Activated T-cell treated with anti-CD3 and anti-CD28 coated beads, Interleukin-2, amount 50 U/mL, for 72 hours (primary cell): ENCODE data around the gene CTPS1. TPM values are rescaled to one million over a fixed set of nuclear protein-coding genes. Genes with fewer than 3 reads are reported as not detected.
A peak's percentile ranks its signal among the peaks of the same experiment; 100 is the strongest.

Experiments
- ATAC-seq, 2 donors: fragments of 150-1000 bp; cut with Tn5 transposase; replicated peaks in 1 of 2; 2 replicates each; pipeline ENCODE4 v1.10.0; 2021; ENCODE audit warnings: moderate library complexity in 2 of 2, mild to moderate bottlenecking in 1 of 2
- DNase-seq, 2 donors: peaks; one replicate each; pipeline ENCODE4 v3.0.0; 2021 to 2022; ENCODE audit warnings: mixed read lengths in 1 of 2
- H3K27ac Mint-ChIP-seq: one replicate; pipeline ENCODE4 v1.8.0; 2022; ENCODE audit warnings: mild to moderate bottlenecking, moderate library complexity, mixed read lengths
- H3K27me3 Mint-ChIP-seq: one replicate; pipeline ENCODE4 v1.8.0; 2022; ENCODE audit warnings: low read depth, mixed read lengths
- H3K36me3 Mint-ChIP-seq, 2 donors: one replicate each; pipeline ENCODE4 v1.8.0; 2022; ENCODE audit warnings: mixed read lengths in 2 of 2, mild to moderate bottlenecking in 1 of 2; ENCODE audit not compliant: insufficient read depth in 2 of 2
- H3K4me1 Mint-ChIP-seq: one replicate; pipeline ENCODE4 v1.8.0; 2022; ENCODE audit warnings: low read depth, mixed read lengths
- H3K4me3 Mint-ChIP-seq, 2 donors: one replicate each; pipeline ENCODE4 v1.8.0; 2022; ENCODE audit warnings: mild to moderate bottlenecking in 2 of 2, mixed read lengths in 2 of 2, moderate library complexity in 2 of 2
- H3K9me3 Mint-ChIP-seq, 2 donors: one replicate each; pipeline ENCODE4 v1.8.0; 2022; ENCODE audit warnings: mixed read lengths in 2 of 2
- total RNA-seq, 2 donors: library from RNA; stranded (reverse); gene quantifications; one replicate each; pipeline ENCODE4 v1.2.3, GENCODE V29; 2022

The CTPS1 gene
- total RNA-seq, 2 donors from 2014 or later: 47.9 to 49.6 TPM

GRCh38 chr1:40987439-40988276 lies 8.2 kb downstream of the CTPS1 start:
- no peak overlapping the region for H3K4me3 Mint-ChIP-seq
- ATAC-seq (no peak), DNase-seq (no peak)
- H3K27me3 Mint-ChIP-seq: no peaks in the 10 kb centered on the region
- peaks cover 19 to 67% of the 10 kb centered on the region in 2 donors for H3K36me3 Mint-ChIP-seq
- peaks cover 38% of the 10 kb centered on the region for H3K4me1 Mint-ChIP-seq
- H3K27ac Mint-ChIP-seq: no peak overlapping the region
- no peaks in the 10 kb centered on the region for H3K9me3 Mint-ChIP-seq

DNA sequence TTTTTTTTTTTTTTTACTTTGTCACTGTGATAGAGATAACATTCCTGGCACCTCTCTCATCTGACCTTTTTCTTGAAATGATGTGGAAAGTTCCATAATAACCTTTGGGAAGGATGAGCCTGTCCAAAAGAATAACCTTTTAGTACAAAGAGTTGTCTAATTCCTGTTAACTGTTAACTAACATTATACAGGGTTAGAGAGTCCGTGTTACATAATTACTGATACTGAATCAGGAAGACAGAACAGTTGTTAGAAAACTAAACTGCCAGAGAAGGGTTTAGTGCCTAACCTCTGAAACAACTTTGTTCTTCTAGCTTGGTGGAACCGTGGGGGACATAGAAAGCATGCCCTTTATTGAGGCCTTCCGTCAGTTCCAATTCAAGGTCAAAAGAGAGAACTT lies 8.8 kb downstream of the CTPS1 start:
- peaks cover 19 to 66% of the 10 kb centered on the region in 2 donors for H3K36me3 Mint-ChIP-seq
- no peak overlapping the region for H3K4me3 Mint-ChIP-seq
- no peak for DNase-seq
- peaks cover 32% of the 10 kb centered on the region for H3K4me1 Mint-ChIP-seq
- no peaks in the 10 kb centered on the region for H3K27me3 Mint-ChIP-seq
- no peak overlapping the region for H3K27ac Mint-ChIP-seq
- H3K9me3 Mint-ChIP-seq: no peaks in the 10 kb centered on the region
- ATAC-seq: no peak

DNA sequence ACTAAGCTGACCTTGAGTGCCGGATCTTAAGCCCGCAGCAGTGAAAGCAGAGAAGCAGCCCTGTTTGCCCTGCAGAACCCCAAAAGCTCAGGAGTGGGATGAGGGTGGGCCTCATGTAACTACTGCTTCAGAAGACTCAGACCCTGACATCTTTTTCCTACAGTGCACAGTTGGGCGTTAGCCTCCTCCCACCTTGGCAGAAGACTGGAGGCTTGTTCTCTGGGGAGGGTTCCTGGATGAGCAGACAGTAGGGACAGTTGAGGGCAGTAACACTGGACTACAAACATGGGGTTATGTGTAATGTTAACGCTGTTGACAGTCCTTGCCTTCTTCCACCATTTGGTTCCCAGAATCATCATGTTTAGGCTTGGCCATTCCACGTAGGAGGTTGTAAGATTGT lies 9.6 kb downstream of the CTPS1 start:
- DNase-seq: no peak
- Mint-ChIP-seq H3K4me3 (no peak overlapping the region), H3K27ac (no peak overlapping the region)

DNA sequence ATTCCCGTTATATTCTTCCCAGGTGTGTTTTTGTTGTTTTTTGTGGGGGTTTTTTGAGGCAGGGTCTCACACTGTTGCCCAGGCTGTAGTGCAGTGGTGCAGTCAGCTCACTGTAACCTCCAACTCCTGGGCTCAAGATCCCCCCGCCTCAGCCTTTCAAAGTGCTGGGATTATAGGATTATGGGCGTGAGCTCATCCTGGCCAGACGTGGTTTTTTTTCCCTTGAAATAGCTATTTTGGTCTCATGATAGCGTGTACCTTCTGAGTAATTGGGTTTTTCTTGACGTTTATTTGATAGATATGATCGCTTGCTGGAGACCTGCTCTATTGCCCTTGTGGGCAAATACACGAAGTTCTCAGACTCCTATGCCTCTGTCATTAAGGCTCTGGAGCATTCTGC lies 17.6 kb downstream of the CTPS1 start:
- Mint-ChIP-seq H3K4me1 (peaks cover 8% of the 10 kb centered on the region), H3K9me3 (no peaks in the 10 kb centered on the region), H3K36me3 (peaks cover 10 to 47% of the 10 kb centered on the region in 2 donors), H3K4me3 (no peak overlapping the region), H3K27me3 (no peaks in the 10 kb centered on the region), H3K27ac (no peak overlapping the region)
- ATAC-seq: no peak
- DNase-seq: no peak

More for the DNA sequence above, 9.6 kb downstream of the CTPS1 start:
- no peaks in the 10 kb centered on the region for H3K9me3 Mint-ChIP-seq
- no peaks in the 10 kb centered on the region for H3K27me3 Mint-ChIP-seq
- peaks cover 15 to 65% of the 10 kb centered on the region in 2 donors for H3K36me3 Mint-ChIP-seq
- no peak for ATAC-seq
- peaks cover 24% of the 10 kb centered on the region for H3K4me1 Mint-ChIP-seq

- DNase-seq (no peak), ATAC-seq (no peak)
- Mint-ChIP-seq H3K27me3 (no peaks in the 10 kb centered on the region), H3K9me3 (no peaks in the 10 kb centered on the region), H3K36me3 (peaks cover 9 to 44% of the 10 kb centered on the region in 2 donors), H3K4me3 (no peak overlapping the region), H3K4me1 (peaks cover 24% of the 10 kb centered on the region), H3K27ac (no peak overlapping the region)
Observed at GRCh38 chr1:40998668-40999067, 19.2 kb downstream of the CTPS1 start.

- ATAC-seq (peak in 1 of 2 donors; percentile 12), DNase-seq (no peak)
- Mint-ChIP-seq H3K27me3 (no peaks in the 10 kb centered on the region), H3K9me3 (no peaks in the 10 kb centered on the region), H3K4me1 (peaks cover 22% of the 10 kb centered on the region), H3K4me3 (no peak overlapping the region), H3K36me3 (peaks cover 13 to 39% of the 10 kb centered on the region in 2 donors), H3K27ac (no peak overlapping the region)
Observed at GRCh38 chr1:41003127-41003639, 23.7 kb downstream of the CTPS1 start.

GRCh38 chr1:41003640-41004220 lies 24.2 kb downstream of the CTPS1 start:
- H3K36me3 Mint-ChIP-seq: peaks cover 11 to 41% of the 10 kb centered on the region in 2 donors
- H3K27me3 Mint-ChIP-seq: no peaks in the 10 kb centered on the region
- H3K9me3 Mint-ChIP-seq: no peaks in the 10 kb centered on the region
- H3K27ac Mint-ChIP-seq: no peak overlapping the region
- ATAC-seq: peak; percentile 100
- peak; percentile 93 to 94 for DNase-seq
- H3K4me3 Mint-ChIP-seq: no peak overlapping the region
- peaks cover 22% of the 10 kb centered on the region for H3K4me1 Mint-ChIP-seq

- Mint-ChIP-seq H3K27ac (no peak overlapping the region), H3K4me1 (peaks cover 22% of the 10 kb centered on the region), H3K27me3 (no peaks in the 10 kb centered on the region), H3K36me3 (peaks cover 6 to 38% of the 10 kb centered on the region in 2 donors), H3K9me3 (no peaks in the 10 kb centered on the region), H3K4me3 (no peak overlapping the region)
- ATAC-seq (no peak), DNase-seq (no peak)
Observed at GRCh38 chr1:41005876-41006275, 26.4 kb downstream of the CTPS1 start.

- Mint-ChIP-seq H3K27ac (no peak overlapping the region), H3K9me3 (no peaks in the 10 kb centered on the region), H3K27me3 (no peaks in the 10 kb centered on the region), H3K4me1 (peaks cover 19% of the 10 kb centered on the region), H3K4me3 (no peak overlapping the region), H3K36me3 (peaks cover 8 to 48% of the 10 kb centered on the region in 2 donors)
- DNase-seq (no peak), ATAC-seq (no peak)
Observed at GRCh38 chr1:41006942-41007865, 27.7 kb downstream of the CTPS1 start.

GRCh38 chr1:41009466-41009865 lies 30.0 kb downstream of the CTPS1 start:
- Mint-ChIP-seq H3K4me1 (peaks cover under 1% of the 10 kb centered on the region), H3K27ac (peak overlapping the region; percentile 91), H3K4me3 (no peak overlapping the region), H3K27me3 (no peaks in the 10 kb centered on the region), H3K36me3 (peaks cover 6 to 43% of the 10 kb centered on the region in 2 donors), H3K9me3 (no peaks in the 10 kb centered on the region)
- ATAC-seq: no peak
- no peak for DNase-seq

GRCh38 chr1:41010345-41010744 lies 30.8 kb downstream of the CTPS1 start:
- no peaks in the 10 kb centered on the region for H3K27me3 Mint-ChIP-seq
- no peak overlapping the region for H3K27ac Mint-ChIP-seq
- H3K4me1 Mint-ChIP-seq: peaks cover 8% of the 10 kb centered on the region
- peaks cover 6 to 41% of the 10 kb centered on the region in 2 donors for H3K36me3 Mint-ChIP-seq
- H3K4me3 Mint-ChIP-seq: no peak overlapping the region
- DNase-seq (no peak), ATAC-seq (no peak)
- no peaks in the 10 kb centered on the region for H3K9me3 Mint-ChIP-seq

- no peak for ATAC-seq
- no peak overlapping the region for H3K4me3 Mint-ChIP-seq
- no peak overlapping the region for H3K27ac Mint-ChIP-seq
- no peaks in the 10 kb centered on the region for H3K27me3 Mint-ChIP-seq
- peaks cover 4 to 30% of the 10 kb centered on the region in 2 donors for H3K36me3 Mint-ChIP-seq
- H3K9me3 Mint-ChIP-seq: no peaks in the 10 kb centered on the region
- DNase-seq: no peak
- H3K4me1 Mint-ChIP-seq: peaks cover 8% of the 10 kb centered on the region
Observed at GRCh38 chr1:41013024-41013423, 33.5 kb downstream of the CTPS1 start.
